Lower leg skin (tissue), 4 donors: ENCODE measurements around the gene AMELX. TPM values are rescaled to one million over a fixed set of nuclear protein-coding genes. Genes with fewer than 3 reads are reported as not detected.
A peak's percentile ranks its signal among the peaks of the same experiment; 100 is the strongest.

Source experiments
- DNase-seq, 2 donors: peaks; one replicate each; pipeline ENCODE4 v3.0.0-alpha.2; 2019; ENCODE audit warnings: low spot score in 2 of 2
- H3K4me3 ChIP-seq: fragments of 200-600 bp; sonication (generic); 2 replicates; pipeline ENCODE4 v1.5.1; 2017; ENCODE audit warnings: mild to moderate bottlenecking, low read depth; ENCODE audit not compliant: poor library complexity, severe bottlenecking
- CTCF ChIP-seq, 3 donors: fragments of 450-650 bp; IDR thresholded peaks; one replicate each; pipeline ENCODE4 v1.5.1; 2016; ENCODE audit warnings: antibody characterized with exemption in 3 of 3, mild to moderate bottlenecking in 3 of 3, moderate library complexity in 2 of 3
- POLR2A ChIP-seq, 2 donors: fragments of 450-650 bp; IDR thresholded peaks; one replicate each; pipeline ENCODE4 v1.6.1; 2016 to 2017; ENCODE audit warnings: antibody characterized with exemption in 2 of 2, mild to moderate bottlenecking in 1 of 2, moderate library complexity in 1 of 2
- WGBS, 2 donors: methylation state at CpG; one replicate each; pipeline ENCODE4 v1.1.5; 2018; 5-methylcytosine and 5-hydroxymethylcytosine counted together
- intact Hi-C: fragments of 100-400 bp; cut with DNase I; formaldehyde crosslinking; loops from one replicate; pipeline ENCODE4 v1.15.0; 2023; ENCODE audit warnings: low total_unique reads
- total RNA-seq, 4 donors: library from RNA; depleted of rRNA; stranded (reverse); fragments of >200 nt; gene quantifications; one replicate each; pipeline ENCODE4 v1.1.0, GENCODE V29; 2016

AMELX gene
- total RNA-seq = not detected

GRCh38 chrX:11293113-11293512, at the start of gene AMELX:
AMELX (plus strand) TSS chrX:11293413; CDS start chrX:11294789, 1,376 bp downstream.
- intact Hi-C loops = no loop called here
- no peak for TF ChIP-seq POLR2A (IDR thresholded peaks at IDR 0.05)
- no peak for TF ChIP-seq CTCF (IDR thresholded peaks at IDR 0.05)
- no peak for DNase-seq
- 51 to 94% methylated on average over 2 of the region's 2 CpGs for WGBS, 2 donors
- no peak within 1 kb of the TSS for H3K4me3 ChIP-seq

GRCh38 chrX:11244636-11245035, 48.6 kb upstream of the AMELX start:
- H3K4me3 ChIP-seq = no peak overlapping the region
- intact Hi-C loops = no loop called here
- WGBS, 2 donors = 13 to 19% methylated on average over 2 of the region's 2 CpGs
- no peak for TF ChIP-seq POLR2A (IDR thresholded peaks at IDR 0.05)
- no peak for TF ChIP-seq CTCF (IDR thresholded peaks at IDR 0.05)
- peak in 1 of 2 donors; percentile 62 for DNase-seq

GRCh38 chrX:11254417-11255109, 38.6 kb upstream of the AMELX start:
- intact Hi-C loops = no loop called here
- no peak for DNase-seq
- TF ChIP-seq POLR2A (IDR thresholded peaks at IDR 0.05) (no peak), CTCF (IDR thresholded peaks at IDR 0.05) (no peak)
- 69 to 80% methylated on average over 2 to 5 of the region's 5 CpGs for WGBS, 2 donors
- no peak overlapping the region for H3K4me3 ChIP-seq

GRCh38 chrX:11257290-11257689, 35.9 kb upstream of the AMELX start:
- WGBS, 2 donors = 71 to 93% methylated on average over 2 of the region's 2 CpGs
- no peak overlapping the region for H3K4me3 ChIP-seq
- TF ChIP-seq POLR2A (IDR thresholded peaks at IDR 0.05) (no peak), CTCF (IDR thresholded peaks at IDR 0.05) (no peak)
- intact Hi-C loops = no loop called here
- no peak for DNase-seq

GRCh38 chrX:11257711-11258110, 35.5 kb upstream of the AMELX start:
- TF ChIP-seq POLR2A (IDR thresholded peaks at IDR 0.05) (no peak), CTCF (IDR thresholded peaks at IDR 0.05) (no peak)
- intact Hi-C loops = no loop called here
- 64 to 71% methylated on average over 2 of the region's 2 CpGs for WGBS, 2 donors
- DNase-seq = no peak
- H3K4me3 ChIP-seq = no peak overlapping the region

- no peak for TF ChIP-seq POLR2A (IDR thresholded peaks at IDR 0.05)
- TF ChIP-seq CTCF (IDR thresholded peaks at IDR 0.05) = no peak
- intact Hi-C loops = no loop called here
These were observed 33.8 kb upstream of the AMELX start for GRCh38 chrX:11259437-11259836.

More at GRCh38 chrX:11259437-11259836, 33.8 kb upstream of the AMELX start:
- H3K4me3 ChIP-seq = no peak overlapping the region
- no peak for DNase-seq
- 55 to 76% methylated on average over 1 of the region's 1 CpG for WGBS, 2 donors
